ENCODE measurements around the gene SACM1L. TPM values are rescaled to one million over a fixed set of nuclear protein-coding genes. Genes with fewer than 3 reads are reported as not detected.

The SACM1L gene
- total RNA-seq, 1 donor from 2014 or later = 19.8 TPM

DNA sequence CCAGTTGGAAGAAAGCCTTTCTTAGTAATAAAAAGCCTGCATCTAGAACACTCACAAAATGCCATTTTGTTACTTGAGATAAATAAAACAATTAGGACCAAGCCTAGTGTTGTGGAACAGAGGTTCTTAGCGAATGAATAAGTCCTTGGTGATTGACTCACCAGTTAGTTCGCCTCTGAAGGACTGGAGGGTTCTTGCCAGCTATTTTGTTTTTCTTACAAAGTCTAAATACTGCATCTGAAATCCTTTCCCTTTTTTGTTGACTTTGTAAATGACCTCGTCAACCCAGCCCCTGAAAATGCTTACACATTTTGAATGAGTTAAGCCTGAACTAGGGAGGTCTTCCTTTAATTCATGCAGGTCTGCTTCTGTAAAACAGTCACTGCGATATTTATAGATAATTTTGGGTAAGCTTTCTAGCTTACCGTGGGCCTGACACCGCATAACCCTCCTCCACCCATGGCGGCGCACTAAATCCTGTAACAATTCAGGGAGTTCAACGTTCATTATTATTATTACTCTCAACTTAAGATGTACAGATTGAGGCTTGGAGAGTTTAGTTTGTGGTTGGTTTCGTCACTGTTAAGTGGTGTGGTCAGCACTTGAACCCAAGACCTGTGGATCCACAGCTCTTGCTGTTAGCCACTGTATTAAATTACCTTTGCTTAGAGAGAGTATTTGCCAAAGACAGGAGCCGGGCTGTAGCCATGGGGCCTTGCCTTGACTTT is 45.0 kb upstream of the SACM1L start:
- Histone ChIP-seq H3K36me3 (ENCODE audit: control insufficient read depth, insufficient read depth, low read length) (no peaks in the 10 kb centered on the region), H3K4me3 (ENCODE audit: low read depth, low read length) (no peak overlapping the region), H3K27me3 (ENCODE audit: control insufficient read depth, insufficient read depth, low read length) (no peaks in the 10 kb centered on the region)
- no peak for TF ChIP-seq CTCF (IDR thresholded peaks at IDR 0.05; ENCODE audit: insufficient read depth, low read length, poor library complexity, severe bottlenecking)
- DNase-seq (ENCODE audit: low read depth) = no peak

DNA sequence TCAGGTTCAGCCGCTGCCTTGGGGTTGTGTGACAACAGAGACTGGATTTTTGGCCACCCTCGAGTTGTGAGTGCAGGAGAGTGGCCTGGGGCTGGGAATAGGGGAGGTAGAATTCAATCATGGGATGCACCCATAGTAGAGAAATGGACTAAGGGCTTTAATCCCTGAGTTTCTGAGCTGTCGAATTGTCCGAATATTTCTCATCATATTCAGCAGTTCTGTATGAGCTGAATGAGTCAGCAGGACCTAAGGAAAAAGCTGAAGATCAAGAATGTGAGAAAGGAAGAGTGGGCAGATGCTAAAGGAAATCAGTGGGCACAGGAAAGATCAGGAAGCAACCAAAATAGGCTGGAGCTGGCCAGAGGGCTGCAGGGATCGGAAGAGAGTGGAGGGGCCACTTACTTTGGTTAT is 44.4 kb upstream of the SACM1L start:
- H3K4me3 ChIP-seq (ENCODE audit: low read depth, low read length) = no peak overlapping the region
- no peak for TF ChIP-seq CTCF (IDR thresholded peaks at IDR 0.05; ENCODE audit: insufficient read depth, low read length, poor library complexity, severe bottlenecking)
- no peaks in the 10 kb centered on the region for H3K27me3 ChIP-seq (ENCODE audit: control insufficient read depth, insufficient read depth, low read length)
- no peak for DNase-seq (ENCODE audit: low read depth)
- no peaks in the 10 kb centered on the region for H3K36me3 ChIP-seq (ENCODE audit: control insufficient read depth, insufficient read depth, low read length)

DNA sequence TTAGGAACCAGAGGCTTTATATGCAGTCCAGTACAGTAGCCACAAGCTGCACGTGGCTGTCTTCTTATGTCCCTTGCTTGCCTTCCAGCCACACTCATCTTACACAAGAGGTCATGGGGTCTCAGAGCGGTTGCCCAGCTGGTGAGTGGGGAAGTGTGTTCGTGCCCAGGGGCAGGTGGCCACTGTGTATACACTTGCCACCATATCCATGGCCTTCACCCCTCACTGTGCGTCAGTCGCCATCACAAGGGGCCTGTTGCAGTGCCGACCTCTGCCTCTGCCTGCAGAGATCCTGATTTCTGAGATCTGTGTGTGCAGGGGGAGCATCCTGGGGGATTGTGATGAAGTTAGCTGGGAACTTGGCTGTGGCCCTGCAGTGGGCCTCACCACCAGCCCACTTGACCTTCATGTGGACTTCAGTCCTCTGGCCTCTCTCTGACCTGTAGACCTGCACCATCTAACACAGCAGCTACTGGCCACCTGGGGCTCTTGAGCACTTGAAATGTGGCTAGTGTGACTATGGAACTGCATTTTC is 43.1 kb upstream of the SACM1L start:
- Histone ChIP-seq H3K27me3 (ENCODE audit: control insufficient read depth, insufficient read depth, low read length) (no peaks in the 10 kb centered on the region), H3K4me3 (ENCODE audit: low read depth, low read length) (no peak overlapping the region), H3K36me3 (ENCODE audit: control insufficient read depth, insufficient read depth, low read length) (no peaks in the 10 kb centered on the region)
- TF ChIP-seq CTCF (IDR thresholded peaks at IDR 0.05; ENCODE audit: insufficient read depth, low read length, poor library complexity, severe bottlenecking) = no peak
- DNase-seq (ENCODE audit: low read depth) = no peak

DNA sequence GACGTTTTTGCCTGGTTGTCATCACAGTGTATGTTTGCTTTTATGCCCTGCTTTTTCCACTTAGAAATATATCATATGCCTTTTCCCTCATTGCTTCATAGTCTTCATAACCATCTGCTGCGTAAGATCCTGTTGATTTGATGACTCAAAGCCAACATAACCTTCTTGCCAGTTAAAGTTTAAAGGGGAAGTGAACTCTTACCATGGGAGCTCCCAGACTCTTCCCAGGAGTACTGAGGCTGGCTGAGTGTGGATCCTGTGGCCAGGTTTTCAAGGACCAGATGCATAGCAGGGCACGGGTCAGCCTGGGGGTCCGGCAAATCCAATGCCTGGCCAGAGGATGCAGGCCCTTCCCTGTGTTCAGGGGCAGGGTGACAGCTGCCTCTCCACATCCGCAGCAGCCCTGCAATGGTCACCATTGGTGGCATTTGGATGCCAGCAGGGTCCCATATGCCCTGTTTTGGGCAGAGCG is 42.0 kb upstream of the SACM1L start:
- H3K27me3 ChIP-seq (ENCODE audit: control insufficient read depth, insufficient read depth, low read length) = no peaks in the 10 kb centered on the region
- TF ChIP-seq CTCF (IDR thresholded peaks at IDR 0.05; ENCODE audit: insufficient read depth, low read length, poor library complexity, severe bottlenecking) = no peak
- H3K36me3 ChIP-seq (ENCODE audit: control insufficient read depth, insufficient read depth, low read length) = no peaks in the 10 kb centered on the region
- DNase-seq (ENCODE audit: low read depth) = no peak
- no peak overlapping the region for H3K4me3 ChIP-seq (ENCODE audit: low read depth, low read length)

GRCh38 chr3:45653205-45653604 is 36.0 kb upstream of the SACM1L start:
- Histone ChIP-seq H3K27me3 (ENCODE audit: control insufficient read depth, insufficient read depth, low read length) (no peaks in the 10 kb centered on the region), H3K4me3 (ENCODE audit: low read depth, low read length) (no peak overlapping the region), H3K36me3 (ENCODE audit: control insufficient read depth, insufficient read depth, low read length) (no peaks in the 10 kb centered on the region)
- DNase-seq (ENCODE audit: low read depth) = no peak
- no peak for TF ChIP-seq CTCF (IDR thresholded peaks at IDR 0.05; ENCODE audit: insufficient read depth, low read length, poor library complexity, severe bottlenecking)
